HEK293 (cell line): ENCODE measurements around the gene RGL2.
A peak's percentile ranks its signal among the peaks of the same experiment; 100 is the strongest.

Experiments used
- CTCF ChIA-PET: fragments of 350-600 bp; formaldehyde crosslinking; extraction: SDS; loops from one replicate; lab custom pipeline; 2021; ENCODE audit warnings: antibody characterized with exemption; lab: Yijun Ruan, JAX
- POLR2A ChIA-PET: fragments of 300-600 bp; formaldehyde crosslinking; extraction: SDS; loops from one replicate; lab custom pipeline; 2020; ENCODE audit warnings: antibody characterized with exemption, inconsistent platforms; lab: Yijun Ruan, JAX
- H3K27ac ChIP-seq: fragments of 200-500 bp; sonication (Bioruptor generic); 2 replicates; pipeline ENCODE4 v1.5.1; 2014; ENCODE audit warnings: low read depth, low read length, control low read depth, inconsistent platforms; ENCODE audit errors: extremely low read depth
- H3K36me3 ChIP-seq, 2 experiments: fragments of 200-500 bp in 1 of 2; sonication (Bioruptor generic) in 1 of 2; 1 replicate in 1 of 2; 2 replicates in 1 of 2; pipeline ENCODE4 v1.5.1; 2014 to 2017; ENCODE audit warnings: inconsistent platforms in 2 of 2, low read length in 2 of 2; ENCODE audit not compliant: control insufficient read depth in 2 of 2, insufficient read depth in 1 of 2
- H3K4me1 ChIP-seq: fragments of 200-500 bp; sonication (Bioruptor generic); 2 replicates; pipeline ENCODE4 v1.5.1; 2014; ENCODE audit warnings: mild to moderate bottlenecking, low read length, inconsistent platforms; ENCODE audit not compliant: control insufficient read depth, insufficient read depth
- H3K4me3 ChIP-seq: 2 replicates; pipeline ENCODE4 v1.5.1; 2011; ENCODE audit warnings: low read depth, mild to moderate bottlenecking, control low read depth, low read length, moderate library complexity
- H3K9me3 ChIP-seq: fragments of 200-500 bp; sonication (Bioruptor generic); 2 replicates; pipeline ENCODE4 v1.5.1; 2014; ENCODE audit warnings: low read depth, low read length, inconsistent platforms; ENCODE audit not compliant: control insufficient read depth, insufficient read depth
- BCL11A ChIP-seq: fragments of 450-650 bp; formaldehyde crosslinking; IDR thresholded peaks from 2 replicates; pipeline ENCODE4 v1.5.1; 2016; ENCODE audit warnings: low read depth, missing biosample characterization, missing genetic modification characterization
- BCL11B ChIP-seq: fragments of 450-650 bp; formaldehyde crosslinking; IDR thresholded peaks from 2 replicates; pipeline ENCODE4 v1.5.1; 2016; ENCODE audit warnings: low read depth, missing biosample characterization, missing genetic modification characterization
- SCRT2 ChIP-seq: fragments of 450-650 bp; formaldehyde crosslinking; IDR thresholded peaks from 2 replicates; pipeline ENCODE4 v1.5.1; 2016; ENCODE audit warnings: missing biosample characterization, missing genetic modification characterization
- SP7 ChIP-seq: fragments of 450-650 bp; formaldehyde crosslinking; IDR thresholded peaks from 2 replicates; pipeline ENCODE4 v1.5.1; 2016; ENCODE audit warnings: missing biosample characterization, missing genetic modification characterization
- TCF7L2 ChIP-seq: IDR thresholded peaks from 2 replicates; pipeline ENCODE4 v1.6.1; 2011; ENCODE audit warnings: low read depth, mild to moderate bottlenecking, inconsistent platforms, low read length, moderate library complexity, borderline replicate concordance
- ZBTB17 ChIP-seq: fragments of 450-650 bp; formaldehyde crosslinking; IDR thresholded peaks from 2 replicates; pipeline ENCODE4 v1.5.1; 2016; ENCODE audit warnings: missing biosample characterization, missing genetic modification characterization
- ZBTB49 ChIP-seq: fragments of 450-650 bp; formaldehyde crosslinking; IDR thresholded peaks from 2 replicates; pipeline ENCODE4 v1.5.1; 2016; ENCODE audit warnings: missing biosample characterization, missing genetic modification characterization, low read depth
- ZBTB6 ChIP-seq: fragments of 450-650 bp; formaldehyde crosslinking; IDR thresholded peaks from 2 replicates; pipeline ENCODE4 v1.5.1; 2017; ENCODE audit warnings: missing biosample characterization, missing genetic modification characterization
- ZEB2 ChIP-seq: fragments of 450-650 bp; formaldehyde crosslinking; IDR thresholded peaks from 2 replicates; pipeline ENCODE4 v1.5.1; 2016; ENCODE audit warnings: missing biosample characterization, missing genetic modification characterization
- ZNF174 ChIP-seq: fragments of 450-650 bp; formaldehyde crosslinking; IDR thresholded peaks from 2 replicates; pipeline ENCODE4 v1.5.0; 2017; ENCODE audit warnings: missing biosample characterization, mild to moderate bottlenecking, missing genetic modification characterization
- ZNF2 ChIP-seq: fragments of 450-650 bp; formaldehyde crosslinking; IDR thresholded peaks from 2 replicates; pipeline ENCODE4 v1.5.1; 2016; ENCODE audit warnings: missing biosample characterization, missing genetic modification characterization
- ZNF449 ChIP-seq: fragments of 450-650 bp; formaldehyde crosslinking; IDR thresholded peaks from 2 replicates; pipeline ENCODE4 v1.5.1; 2017; ENCODE audit warnings: missing biosample characterization, mild to moderate bottlenecking, missing genetic modification characterization, moderate library complexity
- ZNF510 ChIP-seq: fragments of 450-650 bp; formaldehyde crosslinking; IDR thresholded peaks from 2 replicates; pipeline ENCODE4 v1.5.1; 2018; ENCODE audit warnings: mild to moderate bottlenecking, missing genetic modification characterization, missing biosample characterization; ENCODE audit not compliant: insufficient replicate concordance
- ZNF514 ChIP-seq: fragments of 450-650 bp; formaldehyde crosslinking; IDR thresholded peaks from 2 replicates; pipeline ENCODE4 v1.5.1; 2016; ENCODE audit warnings: missing biosample characterization, missing genetic modification characterization
- ZNF571 ChIP-seq: fragments of 450-650 bp; formaldehyde crosslinking; IDR thresholded peaks from 2 replicates; pipeline ENCODE4 v1.5.0; 2017; ENCODE audit warnings: missing biosample characterization, missing genetic modification characterization
- ZNF580 ChIP-seq: fragments of 450-650 bp; formaldehyde crosslinking; IDR thresholded peaks from 2 replicates; pipeline ENCODE4 v1.5.1; 2016; ENCODE audit warnings: missing biosample characterization, missing genetic modification characterization
- ZNF585B ChIP-seq: fragments of 450-650 bp; formaldehyde crosslinking; IDR thresholded peaks from 2 replicates; pipeline ENCODE4 v1.5.1; 2016; ENCODE audit warnings: missing biosample characterization, missing genetic modification characterization
- ZNF701 ChIP-seq: fragments of 450-650 bp; formaldehyde crosslinking; IDR thresholded peaks from 2 replicates; pipeline ENCODE4 v1.5.1; 2016; ENCODE audit warnings: missing biosample characterization, missing genetic modification characterization
- ZNF768 ChIP-seq: fragments of 450-650 bp; formaldehyde crosslinking; IDR thresholded peaks from 2 replicates; pipeline ENCODE4 v1.5.1; 2018; ENCODE audit warnings: missing biosample characterization, mild to moderate bottlenecking, missing genetic modification characterization
- ZNF791 ChIP-seq: fragments of 450-650 bp; formaldehyde crosslinking; IDR thresholded peaks from 2 replicates; pipeline ENCODE4 v1.5.1; 2016; ENCODE audit warnings: missing biosample characterization, missing genetic modification characterization

The RGL2 gene

GRCh38 chr6:33296797-33297405 is 1.8 kb downstream of the RGL2 start:
- ChIA-PET POLR2A (interaction anchor here (1.0 to 3.6 kb wide), 7 partner anchors 9 to 325 kb away, joined by 4 to 57 read pairs (median 50); partner anchors contain the start of genes B3GALT4, PFDN6, RPS18 and TAPBP), CTCF (interaction anchor here (0.8 to 1.6 kb wide), 5 partner anchors 8 to 94 kb away, joined by 3 to 9 read pairs (median 4); partner anchors contain the start of genes B3GALT4 and WDR46)
- no peak overlapping the region for H3K27ac ChIP-seq
- peak; percentile 96 for TF ChIP-seq ZNF768
- no peak for TF ChIP-seq ZNF580 (tag by site-specific recombination)
- no peak for TF ChIP-seq ZNF510 (tag by site-specific recombination)
- H3K36me3 ChIP-seq = peaks cover 4 to 47% of the 10 kb centered on the region in 2 experiments; a peak in 2 of 3 replicates
- H3K4me1 ChIP-seq = no peaks in the 10 kb centered on the region
- H3K9me3 ChIP-seq = no peaks in the 10 kb centered on the region
- no peak overlapping the region for H3K4me3 ChIP-seq

- Histone ChIP-seq H3K36me3 (peaks cover 0 to 54% of the 10 kb centered on the region in 2 experiments; a peak in 2 of 3 replicates), H3K4me3 (no peak overlapping the region)
- ChIA-PET POLR2A (interaction anchor here (1.5 to 2.4 kb wide), 3 partner anchors 15 to 19 kb away, joined by 5 to 8 read pairs (median 7); partner anchors contain the start of genes B3GALT4 and TAPBP), CTCF (interaction anchor here (0.6 to 1.3 kb wide), 5 partner anchors 7 to 145 kb away, joined by 3 to 4 read pairs (median 3); partner anchors contain the start of gene WDR46)
- TF ChIP-seq BCL11B (tag by site-specific recombination) (peak; percentile 98), ZEB2 (no peak), ZBTB6 (tag by site-specific recombination) (no peak), BCL11A (tag by site-specific recombination) (peak; percentile 90)
- TF ChIP-seq, all 188 proteins: peak for 2
- Histone ChIP-seq H3K27ac (no peak overlapping the region), H3K9me3 (no peaks in the 10 kb centered on the region), H3K4me1 (no peaks in the 10 kb centered on the region)
Measured at GRCh38 chr6:33295621-33296369, 2.9 kb downstream of the RGL2 start.

- POLR2A ChIA-PET = interaction anchor here (2.1 kb wide), 1 partner anchor 13 kb away, joined by 7 read pairs; no protein-coding TSS in a partner anchor
- peaks cover 0 to 60% of the 10 kb centered on the region in 2 experiments; a peak in 2 of 3 replicates for H3K36me3 ChIP-seq
- CTCF ChIA-PET = interaction anchor here (1.1 kb wide), 1 partner anchor 18 kb away, joined by 4 read pairs; no protein-coding TSS in a partner anchor
Measured at GRCh38 chr6:33294086-33294823, 4.5 kb downstream of the RGL2 start.

GRCh38 chr6:33292996-33293682 is 5.6 kb downstream of the RGL2 start:
- peaks cover 0 to 62% of the 10 kb centered on the region in 2 experiments; a peak in 2 of 3 replicates for H3K36me3 ChIP-seq
- no peak overlapping the region for H3K4me3 ChIP-seq
- POLR2A ChIA-PET = interaction anchor here (5.3 to 7.5 kb wide), 2 partner anchors 15 to 21 kb away, joined by 58 to 92 read pairs; partner anchors contain the start of genes B3GALT4, RPS18 and VPS52
- CTCF ChIA-PET = interaction anchor here (1.0 kb wide), 1 partner anchor 44 kb away, joined by 3 read pairs; no protein-coding TSS in a partner anchor
- no peaks in the 10 kb centered on the region for H3K9me3 ChIP-seq
- peaks cover 9% of the 10 kb centered on the region; the same call in 1 of the 2 replicates for H3K4me1 ChIP-seq
- no peak overlapping the region; the same call in 1 of the 2 replicates for H3K27ac ChIP-seq
- no peak for TF ChIP-seq ZNF174 (tag by site-specific recombination)
- no peak for TF ChIP-seq ZNF449 (tag by site-specific recombination)
- TF ChIP-seq ZNF585B (tag by site-specific recombination) = no peak
- TF ChIP-seq SP7 (tag by site-specific recombination) = no peak
- TF ChIP-seq ZBTB49 (tag by site-specific recombination) = no peak
- no peak for TF ChIP-seq ZNF701 (tag by site-specific recombination)
- no peak for TF ChIP-seq ZNF2
- no peak for TF ChIP-seq ZNF514

More at GRCh38 chr6:33294086-33294823, 4.5 kb downstream of the RGL2 start:
- TF ChIP-seq TCF7L2 (no peak), ZNF791 (tag by site-specific recombination) (no peak), ZBTB17 (tag by site-specific recombination) (0 out of 2 replicates have a peak, but pooled peaks have one; percentile 11), SCRT2 (peak; percentile 62; the same call in 1 of the 2 replicates), ZNF571 (no peak)
- no peak overlapping the region for H3K4me3 ChIP-seq
- peaks cover 5% of the 10 kb centered on the region; the same call in 1 of the 2 replicates for H3K4me1 ChIP-seq
- no peaks in the 10 kb centered on the region for H3K9me3 ChIP-seq
- no peak overlapping the region for H3K27ac ChIP-seq
